GM23338 (cell line): ENCODE results near the gene RNF5. TPM values are rescaled to one million over a fixed set of nuclear protein-coding genes. Genes with fewer than 3 reads are reported as not detected.

ENCODE experiments used
- ATAC-seq: fragments of 200-7000 bp; cut with Tn5 transposase; 3 replicates; pipeline ENCODE4 v1.9.1; 2020
- DNase-seq: peaks from one replicate; pipeline ENCODE4 v3.0.0-alpha.2; 2015; ENCODE audit warnings: low spot score
- H2AFZ ChIP-seq: fragments of 200-600 bp; sonication (generic); 2 replicates; pipeline ENCODE4 v1.8.0; 2016; ENCODE audit warnings: antibody characterized with exemption, mild to moderate bottlenecking, moderate library complexity
- H3F3A ChIP-seq: fragments of 200-600 bp; sonication (generic); replicated peaks from 2 replicates; pipeline ENCODE4 v1.8.0; 2017; ENCODE audit warnings: antibody characterized with exemption, mixed run types, low read depth
- H3K27ac ChIP-seq: fragments of 200-600 bp; sonication (generic); 2 replicates; pipeline ENCODE4 v1.6.1; 2016; ENCODE audit warnings: low read depth
- H3K27me3 ChIP-seq: fragments of 200-600 bp; sonication (generic); 2 replicates; pipeline ENCODE4 v1.8.0; 2016; ENCODE audit warnings: mild to moderate bottlenecking, mixed run types, moderate library complexity; ENCODE audit not compliant: insufficient read depth
- H3K36me3 ChIP-seq: fragments of 200-600 bp; sonication (generic); 2 replicates; pipeline ENCODE4 v1.8.0; 2016; ENCODE audit warnings: mild to moderate bottlenecking; ENCODE audit not compliant: insufficient read depth
- H3K4me1 ChIP-seq: fragments of 200-600 bp; sonication (generic); 2 replicates; pipeline ENCODE4 v1.8.0; 2016; ENCODE audit warnings: mild to moderate bottlenecking, moderate library complexity; ENCODE audit not compliant: insufficient read depth
- H3K4me2 ChIP-seq: fragments of 200-600 bp; sonication (generic); 2 replicates; pipeline ENCODE4 v1.7.1; 2017; ENCODE audit warnings: mixed run types
- H3K4me3 ChIP-seq: fragments of 200-600 bp; sonication (generic); 2 replicates; pipeline ENCODE4 v1.6.1; 2016; ENCODE audit warnings: mixed run types
- H3K79me2 ChIP-seq: fragments of 200-600 bp; sonication (generic); replicated peaks from 2 replicates; pipeline ENCODE4 v1.8.0; 2017; ENCODE audit warnings: mild to moderate bottlenecking; ENCODE audit not compliant: insufficient read depth
- H3K9me2 ChIP-seq: fragments of 200-600 bp; sonication (generic); 2 replicates; pipeline ENCODE4 v1.8.0; 2017; ENCODE audit not compliant: insufficient read depth
- H4K20me1 ChIP-seq: fragments of 200-600 bp; sonication (generic); replicated peaks from 2 replicates; pipeline ENCODE4 v1.8.0; 2017; ENCODE audit warnings: mild to moderate bottlenecking; ENCODE audit not compliant: insufficient read depth
- H3K27ac Mint-ChIP-seq: 2 replicates; pipeline ENCODE4 v1.8.0; 2020; ENCODE audit warnings: inconsistent platforms, mild to moderate bottlenecking, moderate library complexity, mixed read lengths
- H3K27me3 Mint-ChIP-seq: 3 replicates; pipeline ENCODE4 v1.8.0; 2022; ENCODE audit warnings: low read depth, mild to moderate bottlenecking, moderate library complexity, mixed read lengths, inconsistent platforms; ENCODE audit not compliant: insufficient read depth, poor library complexity
- H3K36me3 Mint-ChIP-seq: 3 replicates; pipeline ENCODE4 v1.8.0; 2021; ENCODE audit warnings: low read depth, mild to moderate bottlenecking, inconsistent platforms, moderate library complexity, mixed read lengths
- H3K4me1 Mint-ChIP-seq: 3 replicates; pipeline ENCODE4 v1.8.0; 2020; ENCODE audit warnings: mild to moderate bottlenecking, inconsistent platforms, mixed read lengths
- H3K4me3 Mint-ChIP-seq: 3 replicates; pipeline ENCODE4 v1.8.0; 2021; ENCODE audit warnings: moderate library complexity, mild to moderate bottlenecking, inconsistent platforms, mixed read lengths
- H3K9me3 Mint-ChIP-seq: 3 replicates; pipeline ENCODE4 v1.8.0; 2020; ENCODE audit warnings: moderate library complexity, mild to moderate bottlenecking, inconsistent platforms, mixed read lengths
- CTCF ChIP-seq, 2 experiments: fragments of 200-600 bp in 1 of 2; sonication (generic) in 1 of 2; conservative IDR thresholded peaks; 2 replicates each; pipeline versions ENCODE4 v1.5.1 to v1.6.1; 2016 to 2017; ENCODE audit warnings: antibody characterized with exemption in 2 of 2, low read depth in 2 of 2, mild to moderate bottlenecking in 2 of 2, moderate library complexity in 1 of 2
- EZH2 ChIP-seq: fragments of 200-600 bp; sonication (generic); IDR thresholded peaks from one replicate; pipeline ENCODE4 v1.8.0; 2017; ENCODE audit warnings: antibody characterized with exemption, mild to moderate bottlenecking, low read depth; ENCODE audit not compliant: unreplicated experiment
- EZH2phosphoT487 ChIP-seq: fragments of 200-600 bp; sonication (generic); IDR thresholded peaks from one replicate; pipeline ENCODE4 v1.8.1; 2018; ENCODE audit warnings: antibody characterized with exemption; ENCODE audit not compliant: unreplicated experiment
- JUNB ChIP-seq: IDR thresholded peaks from one replicate; pipeline ENCODE4 v1.6.1; 2016; ENCODE audit warnings: antibody characterized with exemption; ENCODE audit not compliant: unreplicated experiment
- NANOG ChIP-seq: IDR thresholded peaks from 2 replicates; pipeline ENCODE4 v1.6.1; 2016; ENCODE audit warnings: antibody characterized with exemption, borderline replicate concordance
- POLR2AphosphoS5 ChIP-seq: IDR thresholded peaks from 2 replicates; pipeline ENCODE4 v1.6.1; 2016; ENCODE audit warnings: antibody characterized with exemption, low read depth
- REST ChIP-seq: IDR thresholded peaks from one replicate; pipeline ENCODE4 v1.6.1; 2018; ENCODE audit warnings: antibody characterized with exemption; ENCODE audit not compliant: unreplicated experiment
- STAT1 ChIP-seq: IDR thresholded peaks from one replicate; pipeline ENCODE4 v1.6.1; 2016; ENCODE audit warnings: antibody characterized with exemption; ENCODE audit not compliant: unreplicated experiment
- ZNF114 ChIP-seq: fragments of 250-450 bp; sonication (Bioruptor Pico); IDR thresholded peaks from 2 replicates; pipeline ENCODE4 v1.5.0; 2020; ENCODE audit warnings: mild to moderate bottlenecking, moderate library complexity
- ZNF331 ChIP-seq: fragments of 250-450 bp; sonication (Bioruptor Pico); IDR thresholded peaks from 2 replicates; pipeline ENCODE4 v1.5.0; 2020; ENCODE audit warnings: low read depth, mild to moderate bottlenecking, moderate library complexity
- ZNF462 ChIP-seq: fragments of 250-450 bp; sonication (Bioruptor Pico); IDR thresholded peaks from 2 replicates; pipeline ENCODE4 v1.5.0; 2020; ENCODE audit warnings: mild to moderate bottlenecking, moderate library complexity
- polyA plus RNA-seq: library from polyadenylated mRNA; unstranded; fragments of >200 nt; fragmentation: Nextera tagmentation; extraction: Ambion mirVana; gene quantifications from 2 replicates; pipeline ENCODE4 v1.2.1, GENCODE V29; 2016
- total RNA-seq: library from RNA; depleted of rRNA; stranded (reverse); fragments of >200 nt; shearing (Covaris generic); gene quantifications from 2 replicates; pipeline ENCODE4 v1.2.3, GENCODE V29; 2014

RNF5 gene
- total and polyA plus RNA-seq, 2 experiments from 2014 or later = 119 to 164 TPM

- TF ChIP-seq ZNF462 = no peak
- TF ChIP-seq POLR2AphosphoS5 = no peak
- no peak for TF ChIP-seq NANOG
- TF ChIP-seq ZNF331 (CRISPR knock-in tag) = no peak
- TF ChIP-seq ZNF114 (CRISPR knock-in tag) = no peak
- TF ChIP-seq EZH2 = no peak
- no peak for TF ChIP-seq EZH2phosphoT487
- no peak for TF ChIP-seq STAT1
- no peak for TF ChIP-seq JUNB
Observed at GRCh38 chr6:32214126-32214525, 35.9 kb downstream of the RNF5 start (continued).

GRCh38 chr6:32215617-32216016 lies 37.4 kb downstream of the RNF5 start:
- no peak overlapping the region for H3K27ac Mint-ChIP-seq
- Histone ChIP-seq H3K9me2 (0 out of 2 replicates have a peak, but pooled peaks cover 3% of the 10 kb centered on the region), H3K79me2 (no peaks in the 10 kb centered on the region), H2AFZ (no peak overlapping the region), H3K27ac (no peak overlapping the region), H3K27me3 (no peaks in the 10 kb centered on the region), H3K4me3 (no peak overlapping the region), H3F3A (no peaks in the 10 kb centered on the region), H3K4me2 (no peak overlapping the region), H3K36me3 (no peaks in the 10 kb centered on the region), H4K20me1 (no peaks in the 10 kb centered on the region), H3K4me1 (no peaks in the 10 kb centered on the region)
- DNase-seq = no peak
- peaks cover 6% of the 10 kb centered on the region for H3K27me3 Mint-ChIP-seq
- no peaks in the 10 kb centered on the region; the same call in 2 of the 3 replicates for H3K9me3 Mint-ChIP-seq
- no peak overlapping the region for H3K4me3 Mint-ChIP-seq
- no peak for ATAC-seq
- no peaks in the 10 kb centered on the region for H3K36me3 Mint-ChIP-seq
- H3K4me1 Mint-ChIP-seq = no peaks in the 10 kb centered on the region
- no peak for TF ChIP-seq CTCF (conservative IDR thresholded peaks at IDR 0.05; ENCODE audit: low read depth in 2 of 2)
- TF ChIP-seq EZH2phosphoT487 = no peak
- no peak for TF ChIP-seq ZNF114 (CRISPR knock-in tag)
- no peak for TF ChIP-seq REST
- no peak for TF ChIP-seq JUNB
- no peak for TF ChIP-seq ZNF331 (CRISPR knock-in tag)
- TF ChIP-seq STAT1 = no peak
- TF ChIP-seq EZH2 = no peak
- no peak for TF ChIP-seq POLR2AphosphoS5
- no peak for TF ChIP-seq NANOG
